ENCODE data around the gene CMSS1.

- no peak for TF ChIP-seq YY1 (IDR thresholded peaks at IDR 0.05; ENCODE audit: insufficient read depth, insufficient read length)
- TF ChIP-seq ZNF274 (IDR thresholded peaks at IDR 0.05; ENCODE audit: low read depth, low read length), result no peak
- no peak for TF ChIP-seq SUZ12 (IDR thresholded peaks at IDR 0.05; ENCODE audit: extremely low read depth, insufficient read depth, insufficient read length)
Measured at GRCh38 chr3:99938270-99938911, 120.7 kb downstream of the CMSS1 start.
